GM19240 (cell line): ENCODE measurements around the gene ZNF664.

Experiments used
- DNase-seq: peaks from one replicate; pipeline ENCODE4 v3.0.0; 2011; ENCODE audit warnings: low spot score; ENCODE audit not compliant: insufficient read length

The ZNF664 gene

DNA sequence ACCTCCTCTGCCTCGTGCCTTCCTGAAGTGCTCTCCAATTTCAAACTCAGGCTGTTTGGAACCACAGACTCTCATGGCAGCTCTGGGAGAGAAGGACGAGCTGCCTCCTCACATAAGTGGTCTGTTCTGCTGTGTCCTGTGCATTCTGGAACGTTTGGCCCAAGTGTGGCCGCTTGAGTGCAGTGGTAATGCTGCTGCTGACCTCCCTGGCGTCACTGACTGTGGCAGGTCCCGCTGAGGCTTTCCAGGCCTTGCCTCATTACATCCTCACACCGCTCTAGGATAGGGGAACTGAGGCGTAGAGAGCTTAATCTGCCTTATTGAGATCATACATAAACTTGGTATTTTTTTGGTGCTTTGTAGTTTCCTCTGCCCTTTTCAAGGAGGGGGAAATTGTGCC lies 14.6 kb upstream of the ZNF664 start:
- DNase-seq: no peak

DNA sequence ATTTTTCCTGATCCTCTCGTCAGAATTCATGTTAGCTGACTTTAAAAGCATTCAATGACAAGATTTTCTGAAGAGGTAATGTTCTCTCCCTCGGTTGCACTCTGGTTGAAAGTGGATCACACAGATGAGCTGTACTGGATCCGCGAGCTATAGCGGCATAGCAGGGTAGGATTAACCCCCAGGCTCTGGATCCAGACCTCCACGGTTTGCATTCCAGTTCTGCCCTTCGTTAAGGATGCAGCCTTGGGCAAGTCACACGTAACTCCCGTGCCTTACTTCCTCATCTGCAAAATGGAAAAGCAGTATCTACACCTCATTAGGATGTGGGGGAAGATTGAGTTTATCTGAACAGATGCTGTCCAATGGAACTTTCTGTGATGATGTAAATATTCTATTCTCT lies 14.1 kb upstream of the ZNF664 start:
- DNase-seq: no peak

DNA sequence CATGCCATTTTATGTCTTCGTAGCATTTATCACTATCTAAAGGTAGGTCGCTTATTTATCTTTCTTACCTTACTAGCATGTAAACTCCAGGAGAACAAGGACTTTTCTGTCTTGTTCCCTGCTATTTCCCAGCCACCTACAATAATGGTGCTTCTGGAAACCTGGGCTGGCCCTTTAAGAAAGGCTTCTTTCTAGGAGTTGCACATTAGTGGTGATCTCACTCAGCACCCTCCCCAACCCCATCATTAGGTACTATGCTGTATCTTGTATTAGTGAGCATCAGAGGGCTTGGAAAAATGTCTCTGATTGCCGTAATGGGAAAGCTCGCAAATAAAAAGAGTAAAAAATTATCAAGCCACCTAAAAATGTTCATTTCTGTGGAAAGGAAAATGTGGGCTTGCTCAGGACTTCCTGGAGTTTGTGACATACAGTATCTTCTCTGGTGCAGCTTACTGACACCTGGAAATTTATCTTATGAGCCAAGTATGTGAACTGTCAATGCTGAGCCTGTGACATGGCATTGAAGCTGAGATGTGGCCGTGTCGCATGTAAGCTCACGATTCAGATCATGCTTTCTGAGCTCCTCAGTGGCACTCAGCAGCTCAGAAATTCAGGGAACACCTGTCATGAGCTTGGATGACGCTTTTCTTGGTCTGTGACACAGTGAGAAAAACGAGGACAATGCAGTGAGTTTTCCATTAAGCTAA lies 12.8 kb upstream of the ZNF664 start:
- DNase-seq: no peak

DNA sequence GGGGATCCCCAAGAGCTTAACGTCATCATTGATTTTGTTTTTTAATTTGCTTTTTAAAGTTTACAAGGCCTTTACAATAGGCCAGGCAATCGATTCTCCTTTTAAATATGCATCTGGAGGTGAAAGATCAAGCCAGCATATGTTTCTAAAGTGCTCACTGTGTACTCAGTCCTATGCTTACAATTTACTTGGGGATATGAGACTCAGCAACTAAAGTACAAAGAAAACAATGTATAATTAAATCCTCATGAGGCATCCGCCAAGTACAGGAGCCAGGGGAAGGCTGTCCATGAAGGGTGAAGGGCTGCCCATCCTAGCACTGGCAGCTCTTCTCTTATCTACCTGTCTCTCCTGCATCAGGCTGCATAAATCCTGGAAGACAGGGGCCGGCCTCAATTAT lies 12.2 kb upstream of the ZNF664 start:
- DNase-seq: no peak

DNA sequence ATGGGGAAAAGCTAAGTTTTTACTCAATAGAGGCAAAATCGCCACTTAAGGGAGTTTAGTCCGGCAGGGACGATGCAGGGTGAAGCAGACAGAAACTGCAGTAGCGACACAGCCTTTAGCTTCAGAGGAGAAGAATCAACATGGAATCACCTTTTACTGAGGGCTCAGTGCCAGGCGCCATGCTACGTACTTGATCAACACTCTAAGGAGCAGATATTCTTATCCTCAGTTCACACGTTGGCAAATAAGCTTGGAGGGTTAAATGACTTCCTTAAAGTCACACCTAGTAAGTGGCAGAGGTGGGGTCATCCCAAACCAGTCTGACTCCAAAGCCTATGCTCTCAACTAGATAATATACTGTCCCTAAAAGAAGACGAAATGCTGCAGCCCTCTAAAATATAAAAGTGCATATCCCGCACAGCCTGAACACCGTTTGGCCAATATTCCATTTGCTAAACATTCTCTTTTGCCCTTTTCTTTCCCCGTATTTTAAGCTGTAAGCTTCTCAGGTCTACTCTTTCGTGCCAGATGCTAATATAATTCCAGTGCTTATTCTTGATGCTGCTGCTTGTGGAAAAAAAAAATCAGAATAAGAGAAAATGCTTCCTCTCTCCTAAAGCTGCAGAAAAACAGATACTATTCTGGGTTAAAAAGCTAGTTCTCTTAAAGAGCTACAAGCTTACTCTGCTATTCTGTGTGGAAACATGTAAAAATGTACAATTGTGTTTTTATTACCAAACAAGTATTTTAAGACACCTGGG lies 11.2 kb upstream of the ZNF664 start:
- DNase-seq: no peak

DNA sequence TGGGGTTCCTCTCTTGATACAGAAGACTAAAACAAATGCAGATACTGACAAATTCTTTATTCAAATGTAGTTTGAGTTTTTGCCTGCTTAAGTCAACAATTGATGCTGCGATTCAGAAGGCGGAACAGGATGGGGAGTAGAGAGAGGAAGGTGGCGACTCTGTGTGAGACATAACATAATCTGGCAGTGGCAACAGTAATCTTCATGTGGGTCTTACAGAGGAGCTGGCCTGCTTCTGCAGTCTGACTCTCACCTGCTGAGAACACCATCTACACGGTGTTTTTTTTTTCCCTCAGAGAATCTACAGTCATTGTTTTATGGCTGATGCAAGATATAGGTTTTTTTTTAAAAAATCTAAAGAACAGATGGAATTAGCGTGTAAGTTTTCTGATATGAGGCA lies 10.5 kb upstream of the ZNF664 start:
- DNase-seq: no peak

DNA sequence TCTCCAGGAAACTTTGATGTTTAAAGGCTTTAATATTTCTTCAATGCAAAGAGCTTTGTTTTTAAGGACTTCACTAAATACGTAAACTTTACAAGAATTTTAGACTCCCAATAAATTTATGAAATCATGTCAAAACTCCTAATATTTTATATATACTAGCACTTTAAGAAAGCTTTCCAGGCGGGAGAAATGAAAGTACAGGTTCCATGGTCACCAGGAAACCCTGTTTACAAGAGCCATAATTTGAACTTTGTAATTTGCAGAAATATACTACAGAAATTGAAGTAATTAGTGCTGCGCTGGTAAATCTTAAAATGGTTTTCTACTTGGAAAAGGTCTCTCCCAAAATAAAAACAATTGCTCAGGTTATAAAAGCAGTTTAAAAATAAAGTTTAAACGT lies 9.2 kb upstream of the ZNF664 start:
- DNase-seq: no peak

DNA sequence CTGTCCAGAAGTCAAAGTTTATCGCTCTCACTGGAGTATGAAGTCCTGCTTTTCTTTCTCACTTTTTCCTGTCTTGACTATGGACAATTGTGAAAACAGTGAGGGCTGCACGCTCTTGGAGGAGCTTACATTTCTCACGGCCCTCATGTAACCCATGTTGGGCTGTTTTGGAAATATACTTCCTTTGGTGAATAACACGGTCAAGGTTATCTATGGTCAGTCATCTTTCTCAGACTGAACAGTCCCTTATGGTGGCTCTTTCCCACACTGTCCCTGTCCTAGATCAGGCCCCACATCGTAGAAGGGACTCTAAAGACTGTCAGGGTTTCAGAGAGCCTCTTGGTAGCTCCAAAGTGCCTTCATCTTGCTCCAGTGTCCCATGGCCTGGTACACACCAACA lies 7.6 kb upstream of the ZNF664 start:
- no peak for DNase-seq

DNA sequence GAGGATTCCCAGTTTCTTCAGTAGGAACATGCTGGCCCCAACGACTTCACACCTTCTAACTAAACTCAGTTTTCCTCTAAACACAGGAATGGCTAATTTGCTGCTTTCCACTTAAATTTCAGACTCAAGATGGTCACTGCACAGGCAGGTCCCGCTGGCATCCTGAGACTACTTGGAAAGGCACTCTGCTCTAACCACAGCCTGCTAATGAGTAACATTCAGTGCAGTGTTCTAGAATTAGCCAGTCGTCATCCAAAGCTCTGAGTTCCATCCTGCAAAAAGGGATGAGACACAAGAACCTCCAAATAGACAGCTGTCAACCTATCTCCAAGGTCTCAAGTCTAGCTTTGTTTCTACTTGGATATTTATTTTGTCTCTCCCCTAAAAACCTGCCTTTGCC lies 6.4 kb upstream of the ZNF664 start:
- no peak for DNase-seq

DNA sequence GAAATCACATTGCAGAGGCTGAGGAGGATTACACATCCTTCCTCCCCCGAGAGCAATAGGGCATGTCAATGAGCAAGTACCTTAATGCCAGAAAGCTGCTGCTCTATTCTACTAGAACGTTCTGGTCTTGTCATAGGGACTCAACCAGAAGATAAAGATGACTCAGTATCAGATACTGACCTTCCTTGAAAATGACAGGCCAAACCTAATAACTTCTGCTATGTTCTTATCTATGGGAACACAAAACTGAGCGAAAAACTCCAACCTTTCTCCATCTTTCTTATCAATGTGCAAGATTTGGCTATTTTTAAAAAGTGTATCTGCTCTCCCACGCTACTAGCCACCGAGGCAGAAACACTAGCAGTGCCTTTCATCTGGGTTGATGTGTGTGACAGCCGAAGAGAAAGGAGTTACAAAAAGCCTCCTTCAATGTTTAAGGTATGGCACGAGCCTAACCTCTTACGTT lies 5.9 kb upstream of the ZNF664 start:
- DNase-seq: no peak

DNA sequence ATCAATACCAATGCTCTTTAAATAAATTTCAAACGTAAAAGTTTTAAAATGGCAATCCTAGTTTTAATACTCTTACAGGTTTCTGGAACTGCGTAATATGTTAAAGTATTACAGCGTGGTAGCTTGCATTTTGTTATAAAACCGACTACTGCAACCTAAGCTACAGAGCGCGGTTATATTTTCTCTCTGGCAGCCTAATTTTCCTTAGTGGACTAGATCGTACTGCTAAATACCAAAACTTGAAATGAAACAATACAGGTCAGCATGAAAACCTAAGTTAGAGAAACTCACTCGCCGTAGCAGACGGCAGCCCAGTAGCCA lies 1.6 kb upstream of the ZNF664 start:
- DNase-seq: no peak

DNA sequence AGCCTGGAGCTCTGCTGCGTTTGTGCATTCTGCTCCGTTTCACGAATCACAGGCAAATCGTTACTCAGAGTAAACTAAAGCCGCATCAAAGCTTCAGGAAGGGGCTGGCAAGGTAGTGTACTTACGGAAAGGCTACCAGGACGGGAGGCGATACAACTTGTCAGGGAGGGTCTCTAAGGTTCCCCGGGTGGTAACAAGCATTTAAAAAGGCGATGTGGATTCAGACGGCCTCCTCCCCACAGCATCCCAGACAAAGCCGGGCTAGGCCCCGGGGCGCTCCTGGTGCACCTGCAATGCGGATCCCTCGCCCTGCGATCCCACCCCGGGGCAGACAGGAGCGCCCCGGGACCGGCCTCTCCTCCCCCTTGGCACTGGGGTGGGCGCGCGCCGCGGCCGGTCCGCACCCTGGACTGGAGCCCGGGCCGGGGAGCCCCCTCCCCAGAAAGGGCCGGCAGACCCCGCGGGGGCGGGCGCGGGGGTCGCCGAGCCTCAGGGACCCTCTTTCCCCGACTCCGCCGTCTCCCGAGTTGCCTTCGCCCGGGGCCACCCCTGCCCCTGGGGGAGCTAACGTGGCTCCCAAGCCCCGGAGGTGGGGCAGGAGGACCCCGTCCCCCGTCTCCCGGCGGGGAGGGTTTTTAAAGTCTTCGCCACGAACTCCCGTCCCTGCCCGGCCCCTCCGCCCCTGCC lies 1.1 kb upstream of the ZNF664 start:
- no peak for DNase-seq

DNA sequence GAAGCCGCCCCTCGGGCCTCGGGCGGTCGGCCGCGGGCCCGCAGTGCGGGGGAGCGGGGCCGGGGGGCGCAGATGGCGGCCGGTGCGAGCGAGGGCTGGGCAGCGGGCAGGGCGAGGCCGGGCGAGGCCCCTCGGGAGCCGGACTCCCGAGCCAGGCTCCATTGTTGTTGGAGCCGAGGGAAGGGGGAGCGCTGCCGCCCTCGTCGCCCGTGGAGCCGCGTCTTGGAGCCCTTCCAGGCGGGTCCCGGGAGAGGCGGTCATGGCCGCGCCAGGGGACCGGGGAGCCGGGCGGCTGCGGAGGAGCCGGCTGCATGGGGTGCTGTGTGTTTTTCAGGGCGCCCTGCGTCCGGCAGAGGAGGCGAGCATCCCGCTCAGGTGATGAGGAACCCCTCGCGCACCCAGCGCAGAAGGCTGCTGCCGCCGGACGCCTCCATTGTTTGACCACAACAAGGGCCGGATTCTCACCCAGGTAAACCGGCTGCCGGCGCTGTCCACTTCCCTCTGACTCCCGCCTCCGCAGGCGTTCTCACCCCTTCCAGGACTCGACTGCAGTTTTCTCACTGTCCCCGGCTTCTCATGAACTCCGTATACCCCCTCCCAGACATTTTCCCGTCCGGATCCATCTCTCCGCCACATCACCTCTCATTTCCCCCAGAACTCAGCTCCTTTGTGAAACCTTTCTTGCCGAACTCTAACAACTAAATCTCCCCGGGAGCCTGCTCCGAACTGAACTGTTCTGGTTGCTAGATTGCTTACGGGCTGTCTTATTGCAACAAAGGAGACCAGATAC lies 732 bp downstream of the ZNF664 start:
- DNase-seq: no peak

DNA sequence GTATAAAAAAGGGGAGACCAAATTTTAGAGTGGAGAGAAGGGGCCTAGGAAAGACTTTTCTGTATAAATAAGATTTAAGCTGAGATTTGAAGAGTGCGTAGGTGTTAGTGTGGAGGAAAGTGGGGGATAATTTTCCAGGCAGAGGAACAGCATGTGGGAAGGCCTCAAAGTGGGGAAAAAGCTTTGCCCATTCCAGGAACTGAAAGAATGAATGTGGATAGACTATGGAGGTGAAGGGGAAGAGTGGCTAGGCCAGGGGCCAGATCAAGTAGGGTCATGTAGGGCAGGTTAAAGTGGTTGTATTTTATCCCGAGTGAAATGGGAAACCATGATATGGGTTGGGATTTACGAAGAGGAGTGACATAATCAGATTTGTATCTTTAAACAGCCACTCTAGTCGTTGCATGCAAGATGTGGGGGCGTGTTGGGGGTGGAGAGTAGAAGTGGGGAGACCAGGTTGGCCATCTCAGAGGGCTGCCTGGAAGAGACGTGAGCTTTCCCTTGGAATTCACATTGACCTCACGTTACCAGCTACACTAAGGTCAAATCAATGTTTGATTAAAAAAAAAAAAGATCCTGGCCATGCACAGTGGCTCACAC lies 3.3 kb downstream of the ZNF664 start:
- no peak for DNase-seq

DNA sequence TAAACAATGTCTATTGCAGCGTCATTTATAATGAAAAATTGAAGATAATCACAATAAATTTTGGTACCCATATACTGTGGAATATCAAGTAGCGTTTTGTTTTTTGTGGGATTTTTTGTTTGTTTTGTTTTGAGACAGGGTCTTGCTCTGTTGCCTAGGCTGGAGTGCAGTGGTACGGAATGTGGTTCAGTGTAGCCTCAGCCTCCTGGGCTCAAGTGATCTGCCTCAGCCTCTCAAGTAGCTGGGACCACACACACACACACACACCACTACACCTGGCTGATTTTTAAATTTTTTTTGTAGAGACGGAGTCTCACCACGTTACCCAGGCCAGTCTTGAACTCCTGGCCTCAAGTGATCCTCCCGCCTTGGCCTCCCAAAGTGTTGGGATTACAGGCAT lies 6.6 kb downstream of the ZNF664 start:
- DNase-seq: no peak

DNA sequence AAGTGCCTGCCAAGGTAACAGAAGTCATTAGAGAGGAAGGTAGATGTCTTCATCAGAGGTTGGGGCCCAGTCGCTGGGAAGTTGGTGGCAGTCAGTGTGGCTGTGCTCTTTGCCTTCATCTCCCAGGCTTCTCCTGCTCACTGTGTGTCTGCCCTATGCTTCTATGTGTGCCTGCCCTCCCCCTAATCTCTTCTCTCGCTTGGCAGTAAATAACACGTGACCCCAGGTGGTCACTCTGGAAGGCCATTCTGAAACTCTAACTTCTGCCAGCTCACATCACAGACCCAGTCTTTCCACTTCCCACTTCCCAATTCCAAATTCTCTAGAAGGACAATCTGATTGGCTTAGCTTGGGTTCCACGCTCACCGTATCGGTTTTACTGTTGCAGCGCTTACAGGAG lies 9.3 kb downstream of the ZNF664 start:
- DNase-seq: no peak

DNA sequence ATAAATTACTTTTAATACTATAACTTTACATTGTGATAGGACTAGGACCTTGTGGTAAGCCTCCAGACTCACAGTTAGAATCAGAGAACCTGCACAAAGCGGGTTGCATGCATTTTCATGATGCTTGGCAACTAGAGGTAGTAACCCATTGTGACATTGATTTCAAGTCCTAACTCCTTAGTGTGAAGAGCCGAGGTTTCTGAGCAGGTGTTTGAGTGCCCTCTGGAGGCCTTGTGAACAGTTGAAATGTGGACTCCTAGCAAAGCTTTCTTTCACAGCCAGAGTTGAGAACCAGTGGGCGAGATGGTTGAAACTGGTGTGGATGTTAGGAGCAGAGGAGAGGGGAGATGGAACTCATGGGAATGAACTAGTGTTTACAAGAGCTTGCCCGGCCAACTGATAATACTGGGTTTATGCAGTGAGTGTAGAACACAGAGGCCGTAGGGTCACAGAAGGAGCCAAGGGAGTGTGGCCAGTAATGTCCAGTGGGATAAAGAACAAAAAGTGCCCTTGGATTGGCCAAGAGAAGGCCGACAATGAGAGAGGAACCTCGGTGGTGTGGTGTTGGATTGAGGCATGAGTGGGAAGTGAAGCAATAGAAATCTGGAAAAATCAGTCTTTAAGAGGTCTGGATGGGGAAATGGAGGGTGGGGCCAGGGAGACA lies 10.9 kb downstream of the ZNF664 start:
- no peak for DNase-seq

DNA sequence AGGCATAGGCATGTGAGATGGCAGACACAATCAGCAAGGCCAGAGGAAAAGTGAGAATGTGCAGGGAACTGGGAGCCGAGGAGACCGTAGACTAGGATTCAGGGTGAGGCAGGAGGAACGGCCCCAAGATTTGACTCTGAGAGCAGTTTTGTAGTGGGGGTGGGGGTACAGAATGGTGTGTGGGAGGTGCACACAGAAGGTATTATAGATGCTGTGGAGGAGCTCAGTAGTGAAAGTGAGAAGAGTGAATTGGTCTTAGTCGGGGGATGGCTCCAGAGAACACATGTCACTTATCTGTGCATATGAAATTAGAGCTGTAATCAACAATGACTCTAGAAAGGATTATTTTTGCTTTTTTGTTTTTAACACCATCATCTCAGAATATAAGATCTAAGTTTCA lies 11.9 kb downstream of the ZNF664 start:
- DNase-seq: no peak

DNA sequence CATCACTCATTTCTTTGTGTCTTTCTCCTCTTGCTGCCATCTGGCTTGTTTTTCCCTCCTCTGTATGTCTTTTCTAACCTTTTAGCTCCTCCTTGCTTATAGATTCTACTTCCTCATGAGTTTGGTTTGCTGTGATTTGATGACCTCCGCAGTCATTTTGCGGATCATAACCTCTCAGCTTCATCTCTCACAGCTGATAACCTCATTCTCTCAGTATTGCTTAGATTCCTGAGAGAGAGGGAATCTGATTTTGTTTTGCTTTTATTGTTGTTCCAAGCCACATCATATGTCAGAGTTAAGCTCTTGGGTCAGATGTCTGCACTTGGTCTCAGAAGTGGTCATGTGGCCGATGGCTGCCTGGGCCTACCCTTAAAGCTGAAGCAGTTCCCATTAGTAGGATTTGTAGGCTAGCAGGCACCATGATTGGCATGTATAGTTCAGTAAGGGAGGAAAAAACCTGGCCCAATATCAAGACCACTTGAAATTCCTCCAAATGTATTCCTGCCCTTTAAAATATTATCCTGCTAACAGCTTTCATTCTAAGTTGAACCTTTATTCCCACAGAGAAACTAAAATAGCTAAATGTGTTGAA lies 13.5 kb downstream of the ZNF664 start:
- DNase-seq: no peak

DNA sequence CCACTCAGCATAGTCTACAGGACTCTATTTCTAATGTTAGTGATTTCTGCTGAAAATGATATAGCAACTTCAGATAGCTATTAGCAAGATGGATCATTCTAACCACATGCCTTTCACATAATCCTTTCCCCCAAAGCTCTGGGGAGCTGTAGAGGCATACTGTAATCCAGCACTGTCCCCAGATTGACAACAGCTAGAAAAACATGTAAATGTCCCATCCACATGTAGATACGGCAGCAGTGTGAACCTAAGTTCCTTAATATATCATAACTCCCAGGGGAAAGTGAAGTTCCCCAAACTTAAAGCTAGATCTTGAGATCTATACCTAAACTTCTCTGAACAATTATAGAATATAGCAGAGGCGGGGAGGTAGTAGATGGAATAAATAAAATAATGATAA lies 14.0 kb downstream of the ZNF664 start:
- DNase-seq: no peak

DNA sequence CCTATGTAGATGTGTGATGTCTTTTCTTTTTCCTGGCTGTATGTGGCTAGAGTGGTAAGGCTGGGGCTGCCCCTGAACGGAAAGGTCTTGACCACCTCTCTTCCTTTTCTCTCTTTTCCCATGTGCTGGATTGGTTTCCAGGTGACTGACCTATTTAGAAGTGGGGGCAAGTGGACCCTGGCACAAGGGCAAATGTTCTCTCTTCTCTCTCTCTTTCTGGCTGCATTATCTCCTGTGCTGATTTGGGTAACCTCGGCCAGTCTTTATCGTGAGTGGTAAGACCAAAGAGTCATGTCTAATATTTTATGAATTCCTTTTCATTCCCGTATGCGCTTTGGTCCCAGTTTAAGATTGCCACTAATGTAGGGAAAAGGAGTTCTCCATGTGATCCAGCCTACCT lies 16.2 kb downstream of the ZNF664 start:
- DNase-seq: no peak
